ENCODE results near the gene ASCC3.
"Not testable (repeated sequence)": the region's sequence is repeated elsewhere in the genome, so short reads cannot be mapped to it uniquely, and the experiment has no call there.

ASCC3 gene

GRCh38 chr6:100881707-100882040, 545 bp upstream of the ASCC3 start:
- no peak for DNase-seq

- DNase-seq = no peak
Measured at GRCh38 chr6:100880149-100880852, 828 bp downstream of the ASCC3 start.

DNA sequence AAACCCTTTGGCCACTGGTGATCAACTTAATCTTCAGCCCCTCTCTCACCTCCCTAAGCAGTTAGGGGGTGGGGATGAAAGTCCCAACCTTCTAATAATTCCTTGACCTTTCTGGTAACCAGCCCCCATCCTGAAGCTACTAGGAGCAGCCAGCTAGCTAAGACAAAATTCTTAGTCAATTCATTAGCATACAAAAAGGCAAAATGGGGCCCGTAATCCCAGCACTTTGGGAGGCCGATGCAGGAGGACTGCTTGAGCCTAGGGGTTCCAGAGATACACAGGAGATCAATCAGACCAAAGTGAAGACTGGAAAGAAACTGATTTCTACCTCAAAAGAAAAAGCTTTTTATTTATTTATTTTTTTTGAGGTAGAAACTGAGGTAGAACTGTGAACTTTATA, 1.8 kb downstream of the ASCC3 start:
- DNase-seq = no peak

GRCh38 chr6:100877851-100878250, 3.3 kb downstream of the ASCC3 start:
- DNase-seq = no peak

- DNase-seq = no peak
Measured at GRCh38 chr6:100876251-100876650, 4.9 kb downstream of the ASCC3 start.

- DNase-seq = no peak
Measured at GRCh38 chr6:100865525-100865924, 15.6 kb downstream of the ASCC3 start.

DNA sequence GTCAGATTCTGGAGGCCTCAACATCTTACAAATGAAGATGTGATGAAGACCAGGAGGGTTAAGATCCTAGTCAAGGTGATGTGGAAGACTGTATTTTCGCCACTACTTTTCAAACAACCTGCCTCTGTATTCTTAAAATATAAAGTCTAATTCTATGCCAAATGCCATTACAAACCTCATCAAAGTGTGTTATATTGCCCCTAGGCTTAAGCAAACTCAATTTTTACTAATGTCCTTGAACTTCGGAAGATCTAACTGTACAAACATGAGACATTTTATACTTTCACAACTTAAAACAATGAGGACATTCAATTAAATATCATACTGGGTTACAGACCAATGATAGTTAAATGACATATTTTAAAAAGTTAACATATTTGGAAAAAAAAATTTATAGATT, 19.1 kb downstream of the ASCC3 start:
- no peak for DNase-seq

DNA sequence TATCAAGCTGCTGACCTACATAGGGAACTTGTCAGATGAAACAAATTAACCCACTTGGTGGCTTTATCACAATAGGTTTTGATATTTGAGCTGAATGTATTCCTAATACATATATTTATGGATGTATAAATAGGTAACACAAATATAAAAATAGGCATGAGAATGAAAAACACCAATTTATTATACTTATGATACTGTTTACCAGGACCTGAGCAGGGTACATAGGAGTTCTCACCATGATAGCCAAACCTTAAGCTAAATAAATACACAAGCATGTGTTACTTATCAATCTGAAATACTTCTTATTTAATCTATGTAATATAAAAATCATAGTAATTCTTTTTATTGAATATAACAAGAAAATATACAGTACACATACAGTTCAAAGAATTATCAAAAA, 25.0 kb downstream of the ASCC3 start:
- DNase-seq = no peak

DNA sequence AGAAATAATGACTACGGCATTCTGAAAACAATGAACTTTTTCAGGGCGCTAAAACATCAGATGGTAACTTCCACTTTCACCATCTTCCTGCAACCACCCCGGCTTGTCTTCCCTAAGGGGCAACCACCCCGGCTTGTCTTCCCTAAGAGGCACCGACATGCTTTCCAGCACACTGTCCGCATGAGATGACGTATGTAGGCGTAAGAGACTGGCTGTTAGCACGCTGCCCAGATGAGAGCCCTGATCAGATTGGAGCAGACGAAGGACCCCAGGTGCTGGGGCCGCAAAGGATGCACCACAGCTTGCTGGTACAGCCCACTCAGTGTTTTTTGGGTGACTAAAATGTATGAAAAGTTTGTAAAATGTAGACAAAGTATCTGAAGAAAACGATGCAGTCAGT, 29.3 kb downstream of the ASCC3 start:
- DNase-seq = no peak

GRCh38 chr6:100850174-100850573, 31.0 kb downstream of the ASCC3 start:
- DNase-seq = no peak

DNA sequence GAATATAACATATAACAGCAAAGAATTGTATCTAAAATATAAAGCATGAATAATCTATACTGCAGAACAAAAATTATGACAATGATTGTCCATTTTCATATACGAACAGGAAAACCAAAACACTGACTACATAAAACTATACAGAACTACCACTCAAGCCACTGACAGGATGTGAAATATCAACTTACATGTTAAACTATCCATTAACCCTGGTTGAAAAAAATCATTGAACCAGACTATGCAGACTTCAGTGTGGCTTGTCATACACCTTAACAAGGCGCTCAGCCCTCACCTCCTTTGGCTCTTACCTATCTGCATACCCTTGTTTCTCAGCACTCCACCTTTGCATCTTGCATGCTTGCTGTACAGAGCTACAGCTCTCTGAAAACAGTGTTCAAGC, 34.9 kb downstream of the ASCC3 start:
- no peak for DNase-seq

- no peak for DNase-seq
Measured at GRCh38 chr6:100845676-100846075, 35.5 kb downstream of the ASCC3 start.

GRCh38 chr6:100839419-100839818, 41.7 kb downstream of the ASCC3 start:
- DNase-seq = no peak

- DNase-seq = no peak
Measured at GRCh38 chr6:100838011-100838410, 43.1 kb downstream of the ASCC3 start.

- no peak for DNase-seq
Measured at GRCh38 chr6:100833972-100834574, 47.1 kb downstream of the ASCC3 start.

DNA sequence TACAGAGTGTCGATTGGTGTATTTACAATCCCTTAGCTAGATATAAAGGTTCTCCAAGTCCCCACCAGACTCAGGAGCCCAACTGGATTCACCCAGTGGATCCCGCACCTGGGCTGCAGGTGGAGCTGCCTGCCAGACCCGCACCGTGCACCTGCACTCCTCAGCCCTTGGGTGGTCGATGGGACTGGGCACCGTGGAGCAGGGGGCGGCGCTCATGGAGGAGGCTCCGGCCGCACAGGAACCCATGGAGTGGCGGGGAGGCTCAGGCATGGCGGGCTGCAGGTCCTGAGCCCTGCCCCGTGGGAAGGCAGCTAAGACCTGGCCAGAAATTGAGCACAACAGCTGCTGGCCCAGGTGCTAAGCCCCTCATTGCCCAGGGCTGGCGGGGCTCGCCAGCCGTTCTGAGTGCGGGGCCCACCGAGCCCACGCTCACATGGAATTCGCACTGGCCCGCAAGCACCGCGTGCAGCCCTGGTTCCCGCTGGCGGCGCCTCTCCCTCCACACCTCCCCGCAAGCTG, 52.0 kb downstream of the ASCC3 start:
- DNase-seq = not testable (repeated sequence)

GRCh38 chr6:100823041-100823440, 58.1 kb downstream of the ASCC3 start:
- DNase-seq = no peak

DNA sequence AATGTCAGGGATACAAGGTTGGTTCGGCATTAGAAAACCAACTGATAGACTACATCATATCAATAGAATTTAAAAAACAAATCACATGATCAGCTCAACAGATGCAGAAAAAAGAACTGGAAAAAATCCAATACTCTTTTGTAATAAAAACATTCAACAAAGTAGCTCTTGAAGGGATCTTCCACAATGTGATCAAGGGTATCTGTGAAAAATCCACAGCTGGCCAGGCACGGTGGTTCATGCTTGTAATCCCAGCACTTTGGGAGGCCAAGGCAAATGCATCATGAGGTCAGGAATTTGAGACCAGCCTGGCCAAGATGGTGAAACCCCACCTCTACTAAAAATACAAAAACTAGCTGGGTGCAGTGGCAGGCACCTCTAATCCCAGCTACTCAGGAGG, 63.1 kb downstream of the ASCC3 start:
- DNase-seq = no peak

DNA sequence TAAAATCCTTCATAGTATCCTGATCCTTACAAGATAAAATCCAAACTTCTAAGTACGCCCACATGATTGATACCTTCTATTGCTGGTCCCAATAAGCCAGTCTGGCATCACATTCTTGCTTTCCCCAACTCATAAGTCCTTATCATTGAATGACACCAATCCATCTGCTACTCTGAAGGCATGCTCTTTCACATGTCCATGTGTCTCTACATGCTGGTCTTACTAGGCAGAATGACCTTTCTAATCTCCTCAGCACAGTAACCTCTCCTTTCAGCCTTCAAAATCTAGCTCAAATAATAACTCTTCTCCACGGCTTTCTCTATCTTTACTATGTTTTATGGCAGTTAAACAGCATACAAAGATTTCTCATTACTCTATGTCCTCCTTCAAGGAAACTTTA, 71.1 kb downstream of the ASCC3 start:
- no peak for DNase-seq

DNA sequence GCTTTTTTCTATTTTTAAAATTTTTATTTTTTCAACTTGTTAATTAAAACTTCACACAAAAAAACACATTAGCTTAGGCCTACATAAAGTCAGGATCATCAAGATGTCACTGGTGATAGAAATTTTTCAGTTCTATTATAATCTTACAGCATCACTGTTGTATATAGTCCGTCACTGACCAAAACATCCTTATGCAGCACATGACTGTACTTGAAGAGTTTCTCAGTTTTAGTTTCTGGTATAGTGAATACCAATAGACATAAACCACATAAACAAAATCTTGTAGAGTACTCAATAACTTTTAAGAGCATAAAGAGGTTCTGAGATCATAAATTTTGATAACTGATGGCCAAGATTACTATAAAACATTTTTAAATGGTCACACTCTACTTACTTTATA, 71.8 kb downstream of the ASCC3 start:
- no peak for DNase-seq

DNA sequence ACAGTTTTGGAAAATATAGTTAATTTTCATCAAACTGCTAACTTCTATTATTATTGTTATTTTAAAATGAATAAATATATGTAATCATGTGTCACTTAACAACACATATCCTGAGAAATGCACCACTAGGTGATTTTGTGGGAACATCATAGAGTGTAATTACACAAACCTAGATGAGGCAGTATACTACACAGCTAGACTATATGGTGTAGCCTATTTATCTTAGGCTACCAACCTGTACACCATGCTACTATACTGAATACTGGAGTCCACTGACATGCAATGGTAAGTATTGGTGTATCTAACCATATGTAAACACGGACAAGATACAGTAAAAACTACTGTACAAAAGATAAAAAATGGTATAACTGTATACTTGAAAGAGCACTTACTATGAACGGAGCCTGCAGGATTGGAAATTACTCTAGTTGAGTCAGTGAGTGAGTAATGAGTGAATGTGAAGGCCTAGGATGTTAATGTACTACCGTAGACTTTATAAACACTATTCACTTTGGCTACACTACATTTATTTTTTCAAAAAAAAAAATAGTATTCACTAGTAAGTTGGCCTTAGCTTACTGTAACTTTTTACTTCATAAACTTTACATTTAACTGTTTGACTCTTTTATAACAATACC, 72.4 kb downstream of the ASCC3 start:
- no peak for DNase-seq

- DNase-seq = no peak
Measured at GRCh38 chr6:100806296-100806695, 74.8 kb downstream of the ASCC3 start.

DNA sequence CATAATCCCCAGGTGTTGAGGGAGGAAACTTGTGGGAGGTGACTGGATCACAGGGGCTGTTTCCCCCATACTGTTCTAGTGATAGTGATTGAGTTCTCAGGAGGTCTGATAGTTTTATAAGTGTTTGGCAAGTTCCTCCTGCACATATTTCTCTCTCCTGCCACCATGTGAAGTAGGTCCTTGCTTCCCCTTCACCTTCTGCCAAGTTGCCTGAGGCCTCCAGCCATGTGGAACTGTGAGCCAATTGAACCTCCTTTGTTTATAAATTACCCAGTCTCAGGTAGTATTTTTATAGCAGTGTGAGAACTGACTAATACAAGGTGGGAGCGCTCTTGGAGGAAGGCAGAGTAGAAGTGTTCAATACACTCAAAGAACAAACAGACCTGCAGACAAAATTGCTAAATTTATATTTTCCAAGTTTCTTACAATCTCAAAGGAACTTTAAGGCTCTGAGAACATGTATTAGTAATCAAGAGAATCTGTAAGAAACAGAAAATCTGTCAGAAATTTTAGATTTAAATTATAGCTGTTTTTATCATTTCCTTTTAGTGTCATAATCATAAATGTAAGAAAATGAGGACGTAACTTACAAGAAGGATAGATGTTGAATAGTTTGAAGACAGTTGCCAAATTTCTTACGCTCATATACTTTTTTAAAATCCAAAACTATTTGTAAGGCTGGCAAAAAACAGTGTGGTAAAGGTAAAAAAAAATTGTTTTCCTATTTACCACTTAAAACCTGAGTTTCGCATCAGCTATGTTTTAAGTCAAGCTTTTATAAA, 77.7 kb downstream of the ASCC3 start:
- DNase-seq = no peak

- no peak for DNase-seq
Measured at GRCh38 chr6:100801036-100801435, 80.1 kb downstream of the ASCC3 start.
